Measurements from ENCODE around the gene ADGRG7.
"Not testable (repeated sequence)": the region's sequence is repeated elsewhere in the genome, so short reads cannot be mapped to it uniquely, and the experiment has no call there.

Gene ADGRG7, protein sequence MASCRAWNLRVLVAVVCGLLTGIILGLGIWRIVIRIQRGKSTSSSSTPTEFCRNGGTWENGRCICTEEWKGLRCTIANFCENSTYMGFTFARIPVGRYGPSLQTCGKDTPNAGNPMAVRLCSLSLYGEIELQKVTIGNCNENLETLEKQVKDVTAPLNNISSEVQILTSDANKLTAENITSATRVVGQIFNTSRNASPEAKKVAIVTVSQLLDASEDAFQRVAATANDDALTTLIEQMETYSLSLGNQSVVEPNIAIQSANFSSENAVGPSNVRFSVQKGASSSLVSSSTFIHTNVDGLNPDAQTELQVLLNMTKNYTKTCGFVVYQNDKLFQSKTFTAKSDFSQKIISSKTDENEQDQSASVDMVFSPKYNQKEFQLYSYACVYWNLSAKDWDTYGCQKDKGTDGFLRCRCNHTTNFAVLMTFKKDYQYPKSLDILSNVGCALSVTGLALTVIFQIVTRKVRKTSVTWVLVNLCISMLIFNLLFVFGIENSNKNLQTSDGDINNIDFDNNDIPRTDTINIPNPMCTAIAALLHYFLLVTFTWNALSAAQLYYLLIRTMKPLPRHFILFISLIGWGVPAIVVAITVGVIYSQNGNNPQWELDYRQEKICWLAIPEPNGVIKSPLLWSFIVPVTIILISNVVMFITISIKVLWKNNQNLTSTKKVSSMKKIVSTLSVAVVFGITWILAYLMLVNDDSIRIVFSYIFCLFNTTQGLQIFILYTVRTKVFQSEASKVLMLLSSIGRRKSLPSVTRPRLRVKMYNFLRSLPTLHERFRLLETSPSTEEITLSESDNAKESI

GRCh38 chr3:100609305-100609704 is at the start of gene ADGRG7:
ADGRG7 (plus strand) TSS chr3:100609601; CDS start chr3:100609857, 256 bp downstream.
- no peak for DNase-seq (ENCODE audit: low spot score)

DNA sequence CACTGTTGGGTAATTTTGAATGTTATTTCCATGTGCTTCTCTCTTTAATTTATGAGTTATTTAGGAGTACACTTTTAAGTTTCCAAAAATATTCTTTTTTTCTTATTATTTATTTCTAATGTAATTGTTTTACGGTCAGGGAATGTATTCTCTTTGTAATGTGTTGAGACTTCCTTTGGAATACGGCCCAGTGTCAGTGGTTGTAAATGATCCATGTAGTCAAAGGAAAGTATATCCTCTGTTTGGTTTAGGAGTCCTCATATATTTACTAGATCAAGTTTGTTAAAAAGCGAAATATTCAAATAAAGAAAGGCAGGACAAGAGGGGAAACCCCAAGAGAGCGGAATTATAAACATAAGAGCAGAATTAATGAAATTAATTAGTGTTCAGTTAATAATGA is 49.0 kb upstream of the ADGRG7 start:
- no peak for DNase-seq (ENCODE audit: low spot score)

DNA sequence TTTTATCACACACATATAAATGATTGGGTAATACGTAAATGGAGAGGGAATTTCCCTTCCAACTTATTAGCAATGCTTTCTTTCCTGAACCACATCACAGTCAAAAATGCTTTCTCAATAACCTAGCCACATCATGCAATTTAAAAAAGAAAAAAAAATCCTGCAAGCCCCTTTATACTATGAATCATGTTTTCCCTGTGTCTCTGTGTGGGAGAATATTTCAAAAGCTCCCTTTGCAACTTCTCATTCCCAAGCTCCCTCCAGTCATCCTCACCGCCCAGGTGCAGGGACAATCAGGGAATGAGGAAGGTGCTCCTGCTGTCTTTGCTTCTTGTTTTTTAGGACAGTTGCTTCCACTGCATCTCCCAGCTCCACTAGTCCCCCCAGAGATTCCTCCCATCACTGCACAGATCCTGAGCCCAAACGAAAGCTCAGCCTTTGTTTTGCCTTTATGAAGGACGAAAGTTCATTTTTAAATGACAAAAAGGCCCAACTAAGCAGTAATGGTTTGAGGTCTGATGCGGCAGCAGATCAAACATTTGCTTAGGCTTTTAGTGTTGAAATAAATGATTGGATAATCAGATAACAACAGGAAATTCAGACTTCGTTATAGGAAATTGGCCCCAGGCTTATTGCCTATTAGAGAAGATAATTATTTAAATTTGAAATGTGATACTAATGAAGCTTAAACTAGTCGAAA is 47.8 kb upstream of the ADGRG7 start:
- DNase-seq (ENCODE audit: low spot score) = peak; percentile 9

- no peak for DNase-seq (ENCODE audit: low spot score)
Measured at GRCh38 chr3:100562224-100562857, 47.1 kb upstream of the ADGRG7 start.

- DNase-seq (ENCODE audit: low spot score) = no peak
Measured at GRCh38 chr3:100563228-100563627, 46.2 kb upstream of the ADGRG7 start.

DNA sequence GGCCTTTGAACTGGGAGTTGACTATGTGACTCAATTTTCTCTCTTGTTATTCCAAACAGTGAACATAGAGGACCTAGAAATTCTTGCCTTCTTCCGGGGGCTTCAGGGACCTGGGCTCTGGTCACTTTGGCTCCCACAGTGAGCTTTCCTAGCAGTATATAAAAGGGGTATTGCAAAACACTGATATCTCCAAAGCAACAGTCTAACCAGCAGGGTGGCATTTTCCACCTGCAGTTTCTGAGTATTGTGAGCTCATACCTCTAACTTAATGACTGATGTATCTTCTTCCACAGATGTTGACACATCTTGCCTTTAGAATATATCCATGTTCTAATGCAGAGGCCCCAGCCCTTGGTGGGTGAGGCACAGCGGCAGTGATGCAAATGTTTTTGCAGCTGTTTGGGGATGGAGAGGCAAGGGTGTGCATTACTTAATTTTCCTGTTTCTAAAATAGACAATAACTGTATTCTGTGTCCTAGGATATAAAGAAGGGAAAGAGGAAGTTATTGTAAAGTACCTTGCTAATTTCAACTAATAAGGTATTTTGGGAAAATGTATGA is 45.7 kb upstream of the ADGRG7 start:
- no peak for DNase-seq (ENCODE audit: low spot score)

DNA sequence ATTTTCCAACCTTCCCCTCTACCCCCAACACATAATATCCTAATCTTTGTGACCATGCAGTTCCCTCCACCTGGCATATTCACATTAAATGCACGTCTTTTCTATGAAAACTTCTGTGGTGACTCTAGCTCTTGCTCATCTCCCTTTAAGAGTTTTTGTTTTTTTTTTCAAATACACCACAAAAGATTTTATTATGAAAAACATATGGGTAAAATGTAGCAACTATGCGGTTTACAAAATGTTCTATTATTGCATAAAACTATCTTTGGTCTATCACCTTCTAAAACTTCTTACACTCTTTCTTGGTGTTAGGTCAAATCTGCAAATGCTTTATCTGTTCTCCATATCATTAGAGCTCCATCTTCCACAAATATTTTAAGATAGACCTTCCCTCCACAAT is 38.6 kb upstream of the ADGRG7 start:
- DNase-seq (ENCODE audit: low spot score) = no peak

DNA sequence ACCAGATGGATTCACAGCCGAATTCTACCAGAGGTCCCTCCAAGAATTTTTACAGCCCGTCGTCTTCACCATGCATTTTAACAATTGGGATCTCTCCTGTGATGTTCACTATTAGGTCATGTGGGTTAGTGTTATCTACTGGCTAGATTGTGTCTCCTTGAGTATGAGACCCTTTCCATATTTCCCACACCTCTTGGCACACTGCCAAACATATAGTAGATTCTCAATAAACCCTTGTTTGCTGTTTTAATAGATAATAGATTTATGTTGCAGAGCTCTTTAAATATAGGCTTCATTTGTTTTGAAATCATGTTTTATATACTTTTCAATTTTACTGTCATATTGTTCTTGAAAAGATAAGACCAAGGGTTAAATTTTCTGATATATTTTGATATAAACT is 34.9 kb upstream of the ADGRG7 start:
- no peak for DNase-seq (ENCODE audit: low spot score)

- no peak for DNase-seq (ENCODE audit: low spot score)
Measured at GRCh38 chr3:100575704-100576103, 33.7 kb upstream of the ADGRG7 start.

- no peak for DNase-seq (ENCODE audit: low spot score)
Measured at GRCh38 chr3:100577382-100578008, 31.9 kb upstream of the ADGRG7 start.

- no peak for DNase-seq (ENCODE audit: low spot score)
Measured at GRCh38 chr3:100578646-100579045, 30.8 kb upstream of the ADGRG7 start.

DNA sequence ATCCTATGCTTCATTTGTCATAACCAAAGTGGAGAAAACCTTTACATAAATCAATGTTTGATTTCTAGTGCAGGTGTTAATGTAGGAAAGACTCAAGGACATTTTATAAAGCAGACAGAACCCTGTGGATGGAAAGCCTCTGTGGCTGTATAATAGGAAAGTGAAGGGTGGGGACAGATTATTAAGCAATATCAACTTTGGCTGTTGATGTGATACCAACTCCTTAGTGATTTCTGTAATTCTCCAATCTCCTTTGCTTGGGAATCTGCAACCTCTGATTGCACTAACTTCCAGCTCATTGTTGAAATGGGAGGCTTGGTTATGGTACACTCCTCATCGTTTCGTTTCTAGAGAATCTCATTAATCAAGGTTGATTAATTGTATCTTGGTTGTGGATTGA is 29.3 kb upstream of the ADGRG7 start:
- no peak for DNase-seq (ENCODE audit: low spot score)

DNA sequence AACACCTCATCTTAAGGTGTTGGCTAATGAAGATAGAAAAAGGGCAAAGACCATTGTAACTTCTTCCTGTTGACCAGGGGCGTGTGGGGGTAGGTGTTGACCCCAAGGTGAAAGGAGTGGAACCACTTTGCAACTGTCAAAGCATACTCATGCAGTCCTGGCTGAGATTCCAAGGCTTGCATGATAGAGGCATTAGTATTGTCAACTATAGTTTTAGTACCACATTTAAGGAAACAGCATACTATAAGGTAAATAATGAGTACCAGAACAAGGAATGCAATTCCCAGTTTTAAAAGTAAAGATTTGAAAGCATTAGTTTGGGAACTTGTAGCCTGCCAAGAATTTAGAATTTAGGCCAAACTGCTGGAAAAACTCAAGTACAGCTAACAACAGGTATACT is 27.8 kb upstream of the ADGRG7 start:
- no peak for DNase-seq (ENCODE audit: low spot score)

DNA sequence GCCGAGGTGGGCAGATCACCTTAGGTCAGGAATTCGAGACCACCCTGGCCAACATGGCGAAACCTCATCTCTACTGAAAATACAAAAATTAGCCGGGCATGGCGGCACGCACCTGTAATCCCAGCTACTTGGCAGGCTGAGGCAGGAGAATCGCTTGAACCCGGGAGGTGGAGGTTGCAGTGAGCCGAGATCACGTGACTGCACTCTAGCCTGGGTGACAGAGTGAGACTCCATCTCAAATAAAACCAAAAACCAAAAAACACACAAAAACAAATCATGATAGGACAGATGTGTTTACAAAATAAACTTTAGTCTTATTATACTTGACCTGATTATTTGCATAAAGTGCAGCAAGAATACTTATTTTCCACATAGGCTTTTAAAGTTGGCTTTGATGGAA is 27.2 kb upstream of the ADGRG7 start:
- DNase-seq (ENCODE audit: low spot score) = not testable (repeated sequence)

- no peak for DNase-seq (ENCODE audit: low spot score)
Measured at GRCh38 chr3:100584101-100584660, 25.2 kb upstream of the ADGRG7 start.

DNA sequence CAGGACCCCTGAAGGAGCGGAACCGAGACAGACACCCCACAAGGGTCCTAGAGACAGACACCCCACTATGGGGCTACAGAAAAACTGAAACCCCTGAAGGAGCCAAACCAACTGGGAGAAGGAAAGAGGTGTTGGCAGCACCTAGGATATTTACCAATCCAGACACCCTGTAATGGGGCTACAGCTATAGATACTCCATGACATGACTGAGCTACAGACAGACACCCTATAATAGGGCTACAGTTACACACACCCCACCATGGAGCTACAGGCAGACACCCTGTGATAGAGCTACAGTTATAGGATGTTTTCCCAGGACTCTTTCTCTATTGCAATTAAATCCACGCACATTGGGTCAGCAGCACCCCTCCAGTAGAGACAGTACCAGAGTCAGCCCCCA is 22.6 kb upstream of the ADGRG7 start:
- DNase-seq (ENCODE audit: low spot score) = no peak

DNA sequence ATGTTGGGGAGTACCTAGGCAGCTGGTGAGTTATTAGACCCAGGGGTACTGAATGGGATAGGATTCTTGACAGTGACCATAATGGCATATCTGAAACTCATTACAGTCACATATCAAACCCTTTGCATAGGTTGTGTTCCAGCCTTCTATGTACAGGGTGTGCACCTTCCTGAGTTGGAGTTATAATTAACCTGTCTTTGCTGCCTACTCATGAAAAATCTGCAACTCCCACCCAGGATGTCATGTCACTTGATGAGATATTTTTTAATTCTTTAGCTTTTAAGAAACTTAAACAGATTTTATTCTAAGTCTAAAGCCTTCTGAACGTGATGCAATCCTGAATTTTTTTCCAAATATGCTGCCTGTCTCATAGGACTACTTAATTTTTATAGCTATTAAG is 21.1 kb upstream of the ADGRG7 start:
- peak; percentile 74 for DNase-seq (ENCODE audit: low spot score)

DNA sequence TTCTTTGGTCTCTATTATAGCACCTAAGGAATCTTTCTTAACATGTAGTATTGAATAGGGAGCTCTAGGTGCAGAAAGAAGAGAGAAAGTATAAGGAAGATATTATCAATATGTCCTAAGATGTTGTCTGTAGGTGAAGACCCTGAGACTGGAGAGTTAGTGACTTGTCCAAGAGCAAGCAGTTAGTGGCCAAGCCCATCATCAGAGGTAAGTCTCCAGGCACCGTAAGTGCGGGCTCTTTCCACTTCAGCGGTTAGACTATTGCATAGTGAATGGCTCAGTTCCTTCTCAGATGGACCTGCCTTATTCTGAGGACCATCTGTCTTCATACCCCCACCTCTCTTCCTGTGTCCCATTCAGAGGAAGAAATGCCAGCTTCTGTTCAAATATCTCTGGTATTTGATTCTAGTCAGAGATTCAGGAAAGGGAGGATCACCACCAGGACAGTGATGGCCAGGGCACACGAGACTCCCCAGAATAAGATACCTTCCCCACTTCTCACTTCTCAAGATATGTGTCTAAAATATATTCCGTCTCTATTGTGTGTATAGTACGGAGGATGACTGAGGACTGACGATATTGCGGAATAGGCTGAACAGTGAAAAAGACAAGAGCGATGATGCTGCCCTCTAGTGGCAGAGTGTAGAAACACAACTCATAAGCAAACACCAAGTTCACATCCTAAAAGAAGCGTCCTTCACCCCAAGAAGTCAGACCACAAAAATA is 19.1 kb upstream of the ADGRG7 start:
- peak; percentile 74 for DNase-seq (ENCODE audit: low spot score)

GRCh38 chr3:100590840-100591147 is 18.6 kb upstream of the ADGRG7 start:
- DNase-seq (ENCODE audit: low spot score) = no peak

DNA sequence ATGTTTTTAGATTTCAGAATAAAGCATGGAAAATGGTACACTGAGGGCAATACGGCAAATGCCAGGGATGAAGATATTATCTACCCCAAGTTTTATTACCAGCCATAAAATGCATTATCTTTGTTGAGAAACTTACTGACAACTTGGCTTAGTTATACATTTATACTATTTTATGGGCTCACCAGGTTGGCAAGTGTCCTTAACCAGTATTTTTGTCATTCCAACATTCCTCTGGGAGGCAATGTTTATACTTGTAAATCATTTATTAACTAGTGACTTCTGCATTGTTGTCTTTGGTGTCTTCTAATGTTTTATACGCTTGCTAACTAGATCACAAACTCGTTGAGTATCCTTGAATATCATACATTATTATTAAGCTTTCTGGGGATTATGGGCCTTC is 18.0 kb upstream of the ADGRG7 start:
- no peak for DNase-seq (ENCODE audit: low spot score)
